ENCODE results near the gene COQ8A. TPM values are rescaled to one million over a fixed set of nuclear protein-coding genes. Genes with fewer than 3 reads are reported as not detected.
"Not testable (repeated sequence)": the region's sequence is repeated elsewhere in the genome, so short reads cannot be mapped to it uniquely, and the experiment has no call there.

Gene COQ8A
- polyA plus RNA-seq, 3 donors: 113 to 120 (median 114) TPM

- H3K27ac ChIP-seq (ENCODE audit: low read depth, low read length): no peak overlapping the region
- WGBS, 3 donors: 92 to 98% (median 96%) methylated on average over 6 of the region's 6 CpGs
These were observed 8.4 kb downstream of the COQ8A start for GRCh38 chr1:226948480-226948879.

GRCh38 chr1:226948996-226949395, 8.9 kb downstream of the COQ8A start:
- no peak overlapping the region for H3K27ac ChIP-seq (ENCODE audit: low read depth, low read length)
- whole genome bisulfite sequencing, 3 donors: 83 to 97% (median 96%) methylated on average over 15 of the region's 15 CpGs

- H3K27ac ChIP-seq (ENCODE audit: low read depth, low read length): no peak overlapping the region
- WGBS, 3 donors: 83 to 98% (median 94%) methylated on average over 3 of the region's 3 CpGs
These were observed 9.3 kb downstream of the COQ8A start for GRCh38 chr1:226949401-226949800.

GRCh38 chr1:226950316-226950715, 10.2 kb downstream of the COQ8A start:
- 96 to 98% (median 97%) methylated on average over 1 of the region's 1 CpG for WGBS, 3 donors
- H3K27ac ChIP-seq (ENCODE audit: low read depth, low read length): no peak overlapping the region

- WGBS, 3 donors: 71 to 78% (median 71%) methylated on average over 6 of the region's 6 CpGs
- H3K27ac ChIP-seq (ENCODE audit: low read depth, low read length): no peak overlapping the region
These were observed 10.8 kb downstream of the COQ8A start for GRCh38 chr1:226950871-226951270.

- no peak overlapping the region for H3K27ac ChIP-seq (ENCODE audit: low read depth, low read length)
- 73 to 75% (median 74%) methylated on average over 11 to 12 of the region's 12 CpGs for WGBS, 3 donors
These were observed 11.4 kb downstream of the COQ8A start for GRCh38 chr1:226951286-226952117.

GRCh38 chr1:226952118-226952441, 12.0 kb downstream of the COQ8A start:
- no peak overlapping the region for H3K27ac ChIP-seq (ENCODE audit: low read depth, low read length)
- WGBS, 3 donors: 79 to 93% (median 81%) methylated on average over 3 of the region's 3 CpGs

- H3K27ac ChIP-seq (ENCODE audit: low read depth, low read length): no peak overlapping the region
- 88 to 94% (median 90%) methylated on average over 11 of the region's 11 CpGs for WGBS, 3 donors
These were observed 13.2 kb downstream of the COQ8A start for GRCh38 chr1:226953175-226953800.

GRCh38 chr1:226954337-226954736, 14.2 kb downstream of the COQ8A start:
- 53 to 92% (median 85%) methylated on average over 6 of the region's 6 CpGs for WGBS, 3 donors
- H3K27ac ChIP-seq (ENCODE audit: low read depth, low read length): no peak overlapping the region

GRCh38 chr1:226954777-226955176, 14.7 kb downstream of the COQ8A start:
- no peak overlapping the region for H3K27ac ChIP-seq (ENCODE audit: low read depth, low read length)
- 79 to 95% (median 86%) methylated on average over 4 of the region's 4 CpGs for WGBS, 3 donors

GRCh38 chr1:226955857-226956256, 15.8 kb downstream of the COQ8A start:
- 98 to 100% (median 98%) methylated on average over 2 of the region's 2 CpGs for WGBS, 3 donors
- not testable (repeated sequence) for H3K27ac ChIP-seq (ENCODE audit: low read depth, low read length)

- no peak overlapping the region for H3K27ac ChIP-seq (ENCODE audit: low read depth, low read length)
- 74 to 93% (median 93%) methylated on average over 6 of the region's 6 CpGs for WGBS, 3 donors
These were observed 17.0 kb downstream of the COQ8A start for GRCh38 chr1:226956942-226957713.

- WGBS, 3 donors: 48 to 92% (median 88%) methylated on average over 11 of the region's 11 CpGs
- H3K27ac ChIP-seq (ENCODE audit: low read depth, low read length): no peak overlapping the region
These were observed 17.6 kb downstream of the COQ8A start for GRCh38 chr1:226957714-226958113.

- WGBS, 3 donors: 91 to 96% (median 95%) methylated on average over 13 of the region's 13 CpGs
- H3K27ac ChIP-seq (ENCODE audit: low read depth, low read length): no peak overlapping the region
These were observed 18.2 kb downstream of the COQ8A start for GRCh38 chr1:226958300-226958699.

- 77 to 83% (median 83%) methylated on average over 5 of the region's 5 CpGs for WGBS, 3 donors
- no peak overlapping the region for H3K27ac ChIP-seq (ENCODE audit: low read depth, low read length)
These were observed 20.2 kb downstream of the COQ8A start for GRCh38 chr1:226960256-226960655.

GRCh38 chr1:226960944-226961765, 21.1 kb downstream of the COQ8A start:
- 92 to 95% (median 95%) methylated on average over 13 of the region's 13 CpGs for WGBS, 3 donors
- H3K27ac ChIP-seq (ENCODE audit: low read depth, low read length): no peak overlapping the region

GRCh38 chr1:226962421-226963391, 22.6 kb downstream of the COQ8A start:
- 89 to 91% (median 90%) methylated on average over 28 of the region's 28 CpGs for WGBS, 3 donors
- H3K27ac ChIP-seq (ENCODE audit: low read depth, low read length): no peak overlapping the region

Measured in adipose tissue (tissue), 3 donors.